ENCODE measurements around the gene MTG2.

- TF ChIP-seq CTCF (IDR thresholded peaks at IDR 0.05; ENCODE audit: low read depth, low read length, missing input control) (no peak), ZBTB33 (IDR thresholded peaks at IDR 0.05) (no peak), RAD21 (IDR thresholded peaks at IDR 0.05) (no peak), JUND (IDR thresholded peaks at IDR 0.05) (no peak), REST (IDR thresholded peaks at IDR 0.05) (no peak), TAF1 (conservative IDR thresholded peaks at IDR 0.05) (no peak), RXRA (IDR thresholded peaks at IDR 0.05) (no peak), EGR1 (IDR thresholded peaks at IDR 0.05; ENCODE audit: low read depth in 2 of 2) (no peak), SP1 (IDR thresholded peaks at IDR 0.05) (no peak), HNF4A (conservative IDR thresholded peaks at IDR 0.05) (no peak), HNF4G (IDR thresholded peaks at IDR 0.05) (no peak), YY1 (IDR thresholded peaks at IDR 0.05) (no peak)
- TF ChIP-seq, protein P1, sequence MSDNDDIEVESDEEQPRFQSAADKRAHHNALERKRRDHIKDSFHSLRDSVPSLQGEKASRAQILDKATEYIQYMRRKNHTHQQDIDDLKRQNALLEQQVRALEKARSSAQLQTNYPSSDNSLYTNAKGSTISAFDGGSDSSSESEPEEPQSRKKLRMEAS (IDR thresholded peaks at IDR 0.05), result no peak
Observed at GRCh38 chr20:62211769-62212288, 29.0 kb downstream of the MTG2 start.

Data from liver (tissue), 3 donors.